Activated T-cell treated with anti-CD3 and anti-CD28 coated beads, Interleukin-2, amount 50 U/mL, for 24 hours (primary cell): ENCODE data around the gene KATNB1.

Source experiments
- DNase-seq: peaks from one replicate; pipeline ENCODE4 v3.0.0-alpha.2; 2020
- H3K27ac Mint-ChIP-seq: 2 replicates; pipeline ENCODE4 v1.8.0; 2020; ENCODE audit warnings: mild to moderate bottlenecking, mixed read lengths
- H3K27me3 Mint-ChIP-seq: 2 replicates; pipeline ENCODE4 v1.8.0; 2020; ENCODE audit warnings: mixed read lengths
- H3K36me3 Mint-ChIP-seq: 2 replicates; pipeline ENCODE4 v1.8.0; 2020; ENCODE audit warnings: low read depth, mixed read lengths
- H3K4me1 Mint-ChIP-seq: 2 replicates; pipeline ENCODE4 v1.8.0; 2020; ENCODE audit warnings: low read depth, mixed read lengths
- H3K4me3 Mint-ChIP-seq: 2 replicates; pipeline ENCODE4 v1.8.0; 2020; ENCODE audit warnings: mild to moderate bottlenecking, moderate library complexity, mixed read lengths
- H3K9me3 Mint-ChIP-seq: 2 replicates; pipeline ENCODE4 v1.8.0; 2020; ENCODE audit warnings: mixed read lengths

Gene KATNB1

DNA sequence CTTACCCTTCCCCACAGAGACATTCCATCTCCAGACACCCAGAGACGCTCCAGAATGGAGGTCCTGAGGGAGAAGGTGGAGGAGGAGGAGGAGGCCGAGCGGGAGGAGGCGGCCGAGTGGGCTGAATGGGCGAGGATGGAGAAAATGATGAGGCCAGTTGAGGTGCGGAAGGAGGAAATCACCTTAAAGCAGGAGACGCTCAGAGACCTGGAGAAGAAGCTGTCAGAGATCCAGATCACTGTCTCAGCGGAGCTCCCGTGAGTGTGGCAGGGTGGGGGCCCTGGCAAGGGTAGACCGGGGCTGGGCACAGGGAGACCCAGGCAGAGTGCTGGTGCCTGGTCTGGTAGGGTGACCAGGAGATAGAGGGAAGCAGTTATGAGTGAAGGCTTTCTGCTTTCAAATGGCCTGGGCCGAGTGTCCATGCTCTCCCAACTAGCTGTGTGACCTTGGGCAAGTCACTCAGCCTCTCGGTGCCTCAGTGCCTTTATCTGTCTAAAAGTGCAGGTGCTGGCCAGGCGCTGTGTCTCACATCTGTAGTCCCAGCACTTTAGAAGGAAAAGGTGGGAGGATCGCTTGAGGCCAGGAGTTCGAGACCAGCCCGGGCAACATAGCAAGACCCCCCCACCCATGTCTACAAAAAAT is 37.6 kb upstream of the KATNB1 start:
- Mint-ChIP-seq H3K4me3 (no peak overlapping the region), H3K9me3 (no peaks in the 10 kb centered on the region), H3K4me1 (peaks cover 4% of the 10 kb centered on the region), H3K27me3 (no peaks in the 10 kb centered on the region), H3K27ac (no peak overlapping the region), H3K36me3 (no peaks in the 10 kb centered on the region)
- DNase-seq: no peak

- no peaks in the 10 kb centered on the region for H3K9me3 Mint-ChIP-seq
- H3K36me3 Mint-ChIP-seq: no peaks in the 10 kb centered on the region
- H3K27me3 Mint-ChIP-seq: no peaks in the 10 kb centered on the region
- no peak overlapping the region for H3K27ac Mint-ChIP-seq
- H3K4me3 Mint-ChIP-seq: no peak overlapping the region
- no peak for DNase-seq
- H3K4me1 Mint-ChIP-seq: peaks cover 4% of the 10 kb centered on the region
Measured at GRCh38 chr16:57698812-57699405, 36.7 kb upstream of the KATNB1 start.

DNA sequence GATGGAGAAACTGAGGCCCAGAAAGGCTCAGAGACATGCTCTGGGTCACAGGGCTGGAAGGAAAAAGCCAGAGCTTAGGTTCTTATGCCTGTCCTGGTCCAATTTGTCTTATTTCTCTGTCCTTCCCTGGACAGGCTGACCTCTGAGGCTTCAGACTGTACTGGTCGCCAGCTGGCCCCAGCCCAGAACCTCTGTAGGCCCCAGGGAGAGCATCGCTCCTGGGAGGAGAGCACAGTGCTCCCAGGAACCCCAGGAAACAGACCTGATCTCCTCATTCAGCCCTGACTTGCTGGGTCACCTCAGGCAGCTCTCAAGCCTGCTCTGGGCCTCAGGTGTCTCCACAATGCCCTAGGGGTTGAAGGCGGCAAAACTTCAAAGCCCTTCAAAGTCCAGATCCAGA is 36.1 kb upstream of the KATNB1 start:
- Mint-ChIP-seq H3K36me3 (no peaks in the 10 kb centered on the region), H3K27me3 (no peaks in the 10 kb centered on the region), H3K4me3 (no peak overlapping the region), H3K4me1 (peaks cover 4% of the 10 kb centered on the region), H3K9me3 (no peaks in the 10 kb centered on the region), H3K27ac (no peak overlapping the region)
- no peak for DNase-seq

GRCh38 chr16:57699899-57700298 is 35.7 kb upstream of the KATNB1 start:
- H3K9me3 Mint-ChIP-seq: no peaks in the 10 kb centered on the region
- no peaks in the 10 kb centered on the region for H3K36me3 Mint-ChIP-seq
- no peak overlapping the region for H3K4me3 Mint-ChIP-seq
- peaks cover 1% of the 10 kb centered on the region for H3K4me1 Mint-ChIP-seq
- peak overlapping the region; percentile 17 for H3K27ac Mint-ChIP-seq
- no peak for DNase-seq
- no peaks in the 10 kb centered on the region for H3K27me3 Mint-ChIP-seq

DNA sequence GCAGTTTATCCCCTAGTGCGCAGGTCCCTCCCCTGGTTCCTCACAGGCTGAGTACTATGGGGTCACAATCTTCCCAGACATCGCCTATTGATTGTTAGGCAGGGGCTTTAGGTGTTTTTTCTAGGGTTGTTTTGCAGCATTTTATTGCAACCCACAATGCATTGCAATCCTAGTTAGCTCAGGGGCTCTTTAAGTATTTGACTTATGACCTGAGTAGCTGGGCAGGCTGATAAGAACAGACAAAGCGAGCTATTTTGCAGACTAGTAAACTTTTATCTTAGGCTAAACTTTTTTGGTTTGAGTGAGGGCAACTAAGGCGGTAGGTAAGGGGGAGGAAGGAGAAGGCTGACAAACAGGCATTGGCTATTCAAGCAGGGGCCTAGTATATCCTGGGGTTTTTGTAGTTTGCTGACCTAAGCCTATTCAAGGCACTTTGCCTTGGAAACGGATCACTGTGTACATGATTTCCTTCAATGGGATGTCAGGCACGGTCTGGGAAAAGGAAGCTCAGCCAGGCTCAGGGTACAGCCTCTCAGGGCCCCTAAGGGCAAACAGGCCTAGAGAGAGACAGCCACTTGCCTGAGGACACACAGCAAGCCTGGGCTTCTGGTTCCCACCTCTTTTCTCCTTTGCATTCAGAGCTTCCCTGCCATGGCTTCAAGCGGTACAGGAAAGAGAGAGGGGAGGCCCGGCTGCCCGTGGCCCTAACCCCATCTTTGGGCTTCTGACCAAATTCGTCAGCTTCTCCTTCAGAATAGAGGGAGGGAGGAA is 34.6 kb upstream of the KATNB1 start:
- H3K4me1 Mint-ChIP-seq: no peaks in the 10 kb centered on the region
- no peaks in the 10 kb centered on the region for H3K27me3 Mint-ChIP-seq
- no peaks in the 10 kb centered on the region for H3K36me3 Mint-ChIP-seq
- no peaks in the 10 kb centered on the region for H3K9me3 Mint-ChIP-seq
- no peak overlapping the region for H3K27ac Mint-ChIP-seq
- DNase-seq: no peak
- no peak overlapping the region for H3K4me3 Mint-ChIP-seq

GRCh38 chr16:57701759-57702371 is 33.7 kb upstream of the KATNB1 start:
- Mint-ChIP-seq H3K4me3 (no peak overlapping the region), H3K9me3 (no peaks in the 10 kb centered on the region), H3K36me3 (no peaks in the 10 kb centered on the region), H3K4me1 (no peaks in the 10 kb centered on the region), H3K27ac (no peak overlapping the region), H3K27me3 (no peaks in the 10 kb centered on the region)
- DNase-seq: no peak

DNA sequence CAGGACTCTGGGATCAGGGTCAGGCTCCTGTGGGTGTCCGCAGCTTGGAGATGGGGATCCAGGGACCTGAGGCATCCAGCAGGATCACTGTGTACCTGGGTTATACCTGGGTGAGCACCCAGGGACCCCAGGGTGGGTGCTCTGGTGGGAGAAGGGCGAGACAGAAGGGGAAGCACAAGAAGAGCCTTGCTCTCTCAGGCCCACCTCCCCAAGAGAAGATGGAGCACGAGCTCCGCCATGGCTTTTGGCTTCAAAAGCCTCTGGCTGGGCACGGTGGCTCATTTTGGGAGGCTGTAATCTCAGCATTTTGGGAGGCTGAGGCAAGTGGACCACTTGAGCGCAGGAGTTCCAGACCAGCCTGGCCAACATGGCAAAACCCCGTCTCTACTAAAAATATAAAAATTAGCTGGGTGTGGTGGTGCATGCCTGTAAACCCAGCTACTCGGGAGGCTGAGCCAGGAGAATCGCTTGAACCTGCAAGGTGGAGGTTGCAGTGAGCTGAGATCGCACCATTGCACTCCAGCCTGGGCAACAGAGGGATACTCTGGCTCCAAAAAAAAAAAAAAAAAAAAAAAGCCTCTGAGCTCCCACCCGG is 32.1 kb upstream of the KATNB1 start:
- Mint-ChIP-seq H3K9me3 (no peaks in the 10 kb centered on the region), H3K27me3 (no peaks in the 10 kb centered on the region), H3K4me3 (no peak overlapping the region), H3K4me1 (peaks cover 7% of the 10 kb centered on the region), H3K27ac (no peak overlapping the region), H3K36me3 (no peaks in the 10 kb centered on the region)
- no peak for DNase-seq

DNA sequence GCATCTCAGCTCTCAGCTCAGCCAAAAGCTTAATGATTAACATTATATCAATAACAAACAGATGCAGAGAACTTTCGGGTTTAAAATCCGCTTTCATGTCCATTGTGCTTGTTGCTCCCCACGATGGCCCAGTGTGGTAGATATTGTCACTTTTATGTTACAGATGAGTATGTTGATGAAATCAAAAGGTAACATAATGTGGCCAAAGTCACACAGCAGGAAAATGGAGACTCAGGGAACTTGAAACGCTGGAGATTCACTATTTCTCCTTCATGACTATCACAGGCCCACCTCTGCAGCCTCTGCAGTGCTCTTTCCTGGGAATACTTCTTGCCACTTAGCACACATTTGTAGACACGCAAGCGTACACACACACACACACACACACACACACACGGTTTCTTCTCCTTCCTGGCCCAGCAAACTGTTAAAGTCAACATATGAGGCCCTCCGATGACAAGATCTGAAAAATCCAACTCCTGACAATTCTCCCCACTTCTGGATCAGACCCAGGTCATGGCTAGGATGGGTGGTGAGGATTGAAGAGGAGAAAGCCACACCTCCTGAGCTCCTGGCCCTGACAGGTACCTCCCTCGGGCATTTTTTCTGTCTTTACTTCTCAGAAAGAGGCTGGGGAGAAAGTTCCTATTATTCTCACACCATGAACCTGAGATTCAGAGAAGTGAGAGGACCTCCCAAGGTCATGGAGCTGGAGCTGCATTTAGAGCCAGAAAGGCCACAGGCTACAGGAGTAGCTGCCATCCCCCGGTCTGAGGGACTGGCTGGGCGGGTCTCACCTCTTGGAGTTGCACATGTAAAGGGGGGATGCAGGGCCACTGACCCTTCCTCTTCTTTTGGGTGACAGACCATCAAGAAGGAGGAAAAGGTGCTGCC is 31.3 kb upstream of the KATNB1 start:
- Mint-ChIP-seq H3K4me1 (peaks cover 7% of the 10 kb centered on the region), H3K36me3 (no peaks in the 10 kb centered on the region), H3K27me3 (no peaks in the 10 kb centered on the region), H3K27ac (no peak overlapping the region), H3K4me3 (no peak overlapping the region), H3K9me3 (no peaks in the 10 kb centered on the region)
- no peak for DNase-seq

DNA sequence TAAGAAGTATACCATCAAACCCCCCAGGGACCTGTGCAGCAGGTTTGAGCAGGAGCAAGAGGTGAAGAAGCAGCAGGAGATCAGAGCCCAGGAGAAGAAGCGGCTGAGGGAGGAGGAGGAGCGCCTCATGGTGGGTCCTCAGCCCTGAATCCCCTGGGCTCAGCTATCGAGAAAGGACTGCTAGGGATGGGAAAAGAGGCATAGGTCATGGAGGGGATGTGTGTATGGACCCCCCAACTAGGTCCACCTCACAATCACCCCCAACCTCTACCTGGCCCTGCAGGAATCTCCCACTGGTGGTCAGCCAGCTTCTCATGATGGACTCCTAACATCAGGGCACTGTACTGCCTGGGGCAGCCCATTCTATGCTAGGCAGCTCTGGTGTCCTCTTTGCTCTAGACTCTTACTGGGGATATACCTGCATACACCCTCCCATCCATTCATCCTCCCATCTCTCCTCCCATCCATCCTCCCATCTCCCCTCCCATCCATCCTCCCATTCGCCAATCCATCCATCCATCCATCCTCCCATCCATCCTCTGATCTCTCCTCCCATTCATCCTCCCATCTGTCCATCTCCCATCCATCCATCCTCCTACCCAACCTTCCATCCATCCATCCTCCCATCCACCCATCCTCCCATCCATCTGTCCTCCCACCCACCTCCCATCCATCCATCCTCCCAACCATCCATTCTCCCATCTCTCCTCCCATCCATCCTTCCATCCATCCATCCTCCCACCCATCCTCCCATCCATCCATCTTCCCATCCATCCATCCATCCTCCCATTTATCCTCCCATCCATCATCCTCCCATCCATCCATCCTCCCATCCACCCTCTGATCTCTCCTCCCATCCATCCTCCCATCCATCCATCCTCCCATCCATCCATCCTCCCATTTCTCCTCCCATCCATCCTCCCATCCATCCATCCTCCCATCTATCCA is 30.4 kb upstream of the KATNB1 start:
- Mint-ChIP-seq H3K36me3 (no peaks in the 10 kb centered on the region), H3K4me1 (peaks cover 7% of the 10 kb centered on the region), H3K9me3 (no peaks in the 10 kb centered on the region), H3K27ac (no peak overlapping the region), H3K27me3 (no peaks in the 10 kb centered on the region), H3K4me3 (no peak overlapping the region)
- DNase-seq: no peak

DNA sequence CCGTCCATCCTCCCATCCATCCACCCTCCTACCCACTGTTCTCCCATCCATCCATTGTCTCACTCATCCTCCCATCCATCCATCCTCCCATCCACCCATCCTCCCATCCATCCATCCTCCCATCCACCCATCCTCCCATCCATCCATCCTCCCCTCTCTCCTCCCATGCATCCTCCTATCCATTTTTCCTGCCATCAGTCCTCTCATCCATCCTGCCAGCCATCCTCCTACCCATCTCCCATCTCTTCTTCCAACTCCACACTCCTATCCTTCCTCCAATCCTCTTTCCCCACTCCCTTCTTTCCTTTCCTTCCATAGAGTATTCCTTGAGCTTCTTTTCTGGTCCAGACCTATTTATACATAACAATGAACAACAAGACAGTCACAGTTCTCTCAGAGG is 28.9 kb upstream of the KATNB1 start:
- no peak for DNase-seq
- H3K36me3 Mint-ChIP-seq: no peaks in the 10 kb centered on the region
- no peaks in the 10 kb centered on the region for H3K27me3 Mint-ChIP-seq
- peaks cover 7% of the 10 kb centered on the region for H3K4me1 Mint-ChIP-seq
- H3K4me3 Mint-ChIP-seq: no peak overlapping the region
- H3K27ac Mint-ChIP-seq: no peak overlapping the region
- H3K9me3 Mint-ChIP-seq: no peaks in the 10 kb centered on the region

GRCh38 chr16:57707331-57707730 is 28.2 kb upstream of the KATNB1 start:
- H3K4me3 Mint-ChIP-seq: no peak overlapping the region
- peaks cover 11% of the 10 kb centered on the region for H3K4me1 Mint-ChIP-seq
- no peak for DNase-seq
- H3K9me3 Mint-ChIP-seq: no peaks in the 10 kb centered on the region
- no peaks in the 10 kb centered on the region for H3K36me3 Mint-ChIP-seq
- H3K27ac Mint-ChIP-seq: no peak overlapping the region
- H3K27me3 Mint-ChIP-seq: no peaks in the 10 kb centered on the region

GRCh38 chr16:57708168-57708567 is 27.4 kb upstream of the KATNB1 start:
- Mint-ChIP-seq H3K27me3 (no peaks in the 10 kb centered on the region), H3K9me3 (no peaks in the 10 kb centered on the region), H3K36me3 (no peaks in the 10 kb centered on the region), H3K4me1 (peaks cover 13% of the 10 kb centered on the region), H3K4me3 (no peak overlapping the region), H3K27ac (no peak overlapping the region)
- DNase-seq: no peak

GRCh38 chr16:57709663-57710062 is 25.9 kb upstream of the KATNB1 start:
- H3K27me3 Mint-ChIP-seq: no peaks in the 10 kb centered on the region
- H3K27ac Mint-ChIP-seq: no peak overlapping the region
- no peak overlapping the region for H3K4me3 Mint-ChIP-seq
- H3K9me3 Mint-ChIP-seq: no peaks in the 10 kb centered on the region
- no peaks in the 10 kb centered on the region for H3K36me3 Mint-ChIP-seq
- H3K4me1 Mint-ChIP-seq: peaks cover 13% of the 10 kb centered on the region
- DNase-seq: no peak
